Stimulated activated CD8-positive, alpha-beta memory T cell treated with anti-CD3 and anti-CD28 coated beads, Interleukin-12 subunit alpha, Interleukin-12 subunit beta, amount 100 ng/mL, for 4 hours (primary cell): ENCODE data around the gene TSEN34.
"Not testable (repeated sequence)": the region's sequence is repeated elsewhere in the genome, so short reads cannot be mapped to it uniquely, and the experiment has no call there.

Experiments
- DNase-seq: peaks from one replicate; pipeline ENCODE4 v3.0.0-alpha.2; 2020; ENCODE audit warnings: low read depth

Gene TSEN34

GRCh38 chr19:54239491-54240371 lies 48.6 kb downstream of the TSEN34 start:
- not testable (repeated sequence) for DNase-seq

GRCh38 chr19:54240372-54241336 lies 49.5 kb downstream of the TSEN34 start:
- DNase-seq: not testable (repeated sequence)

GRCh38 chr19:54242234-54242633 lies 51.1 kb downstream of the TSEN34 start:
- DNase-seq: not testable (repeated sequence)

- DNase-seq: not testable (repeated sequence)
These were observed 51.5 kb downstream of the TSEN34 start, which contains the start of gene LILRA6 for GRCh38 chr19:54242646-54243045. Gene LILRA6, minus strand, starts transcription at chr19:54242790.

GRCh38 chr19:54243809-54244208 lies 52.7 kb downstream of the TSEN34 start:
- DNase-seq: not testable (repeated sequence)
